GM12892 (cell line): ENCODE data around the gene DDX17.

ENCODE experiments used
- POLR2A ChIP-seq: IDR thresholded peaks from 2 replicates; pipeline ENCODE4 v1.6.1; 2011; ENCODE audit warnings: low read depth, low read length, control low read depth
- POLR2AphosphoS5 ChIP-seq: IDR thresholded peaks from 2 replicates; pipeline ENCODE4 v1.6.1; 2011; ENCODE audit warnings: low read depth, low read length, control low read depth
- TAF1 ChIP-seq: IDR thresholded peaks from 2 replicates; pipeline ENCODE4 v1.6.1; 2011; ENCODE audit warnings: low read depth, mild to moderate bottlenecking, control low read depth, low read length, borderline replicate concordance

GRCh38 chr22:38467438-38467903 is 38.6 kb downstream of the DDX17 start:
- TF ChIP-seq POLR2A: no peak
- no peak for TF ChIP-seq POLR2AphosphoS5
- no peak for TF ChIP-seq TAF1
